ENCODE measurements around the gene SLC6A13. TPM values are rescaled to one million over a fixed set of nuclear protein-coding genes. Genes with fewer than 3 reads are reported as not detected.

Gene SLC6A13
- total and polyA plus RNA-seq, 2 of the 13 experiments (the other 11 are each of a cell fraction or from before 2014, with no cell fraction given): 0.05 to 0.15 TPM

GRCh38 chr12:263574-263973 is 938 bp upstream of the SLC6A13 start:
- BruUV-seq (replicated peaks): no TSS peak
- Histone ChIP-seq H3K4me3 (replicated peaks in 1 of 3; ENCODE audit: insufficient read depth in 1 of 3, low read depth in 2 of 3, low read length in 3 of 3) (no peak overlapping the region), H2AFZ (ENCODE audit: low read length) (no peak overlapping the region), H3K4me1 (ENCODE audit: insufficient read depth, low read length) (peaks cover 15% of the 10 kb centered on the region), H3K79me2 (ENCODE audit: insufficient read depth, low read length) (no peaks in the 10 kb centered on the region), H3K4me2 (ENCODE audit: low read depth, low read length) (no peak overlapping the region), H3K9me3 (ENCODE audit: low read length) (no peaks in the 10 kb centered on the region), H3K27ac (ENCODE audit: extremely low read length, insufficient read depth, low read length) (no peak overlapping the region), H4K20me1 (ENCODE audit: insufficient read depth, low read length) (no peaks in the 10 kb centered on the region), H3K9ac (ENCODE audit: insufficient read depth, low read depth, low read length) (no peak overlapping the region), H3K36me3 (replicated peaks in 1 of 2; ENCODE audit: control insufficient read depth in 1 of 2, insufficient read depth in 2 of 2, low read length in 2 of 2) (no peaks in the 10 kb centered on the region), H3K27me3 (ENCODE audit: control insufficient read depth in 1 of 2, insufficient read depth in 2 of 2, low read length in 2 of 2) (no peaks in the 10 kb centered on the region; a peak in 1 of 5 replicates)
- WGBS (ENCODE audit: low lambda C conversion rate): 73% methylated on average over 9 of the region's 9 CpGs
- no peak for FAIRE-seq
- POLR2A ChIA-PET: no interaction called here
- CTCF ChIA-PET (ENCODE audit: low intra/inter-chr PET ratio, low total read pairs): no interaction called here
- intact Hi-C loops (cut with micrococcal nuclease; ENCODE audit: unreplicated experiment) (no loop called here), in situ Hi-C loops (cut with HindIII; ENCODE audit: extremely low pct_ligation_motif_present, low pct_unique_long_range_greater_than_20kb) (no loop called here)
- no peak for DNase-seq (ENCODE audit: low spot score)
- ATAC-seq: peak; percentile 56
- TF ChIP-seq SCMH1 (CRISPR knock-in tag; IDR thresholded peaks at IDR 0.05; ENCODE audit: borderline replicate concordance): no peak

GRCh38 chr12:262113-262512 is 523 bp downstream of the SLC6A13 start:
- CTCF ChIA-PET (ENCODE audit: low intra/inter-chr PET ratio, low total read pairs): no interaction called here
- POLR2A ChIA-PET: interaction anchor here (1.2 kb wide), 1 partner anchor 30 kb away, joined by 3 read pairs; no protein-coding TSS in a partner anchor

More at GRCh38 chr12:262113-262512, 523 bp downstream of the SLC6A13 start:
- no TSS peak for BruUV-seq (replicated peaks)
- H3K9ac ChIP-seq (ENCODE audit: insufficient read depth, low read depth, low read length): no peak overlapping the region
- ATAC-seq (no peak), FAIRE-seq (no peak), DNase-seq (ENCODE audit: low spot score) (no peak)
- H3K4me3 ChIP-seq (replicated peaks in 1 of 3; ENCODE audit: insufficient read depth in 1 of 3, low read depth in 2 of 3, low read length in 3 of 3): no peak overlapping the region
- no peaks in the 10 kb centered on the region for H3K79me2 ChIP-seq (ENCODE audit: insufficient read depth, low read length)
- no peak overlapping the region for H3K4me2 ChIP-seq (ENCODE audit: low read depth, low read length)
- intact Hi-C loops (cut with micrococcal nuclease; ENCODE audit: unreplicated experiment): no loop called here
- H3K36me3 ChIP-seq (replicated peaks in 1 of 2; ENCODE audit: control insufficient read depth in 1 of 2, insufficient read depth in 2 of 2, low read length in 2 of 2): no peaks in the 10 kb centered on the region
- H3K27me3 ChIP-seq (ENCODE audit: control insufficient read depth in 1 of 2, insufficient read depth in 2 of 2, low read length in 2 of 2): no peaks in the 10 kb centered on the region; a peak in 1 of 5 replicates
- peaks cover 29% of the 10 kb centered on the region for H3K4me1 ChIP-seq (ENCODE audit: insufficient read depth, low read length)
- TF ChIP-seq EED (CRISPR knock-in tag; IDR thresholded peaks at IDR 0.05): no peak
- TF ChIP-seq BCL6 (CRISPR knock-in tag; IDR thresholded peaks at IDR 0.05): no peak
- TF ChIP-seq HOXA7 (CRISPR knock-in tag; IDR thresholded peaks at IDR 0.05): no peak
- TF ChIP-seq ZNF629 (CRISPR knock-in tag; conservative IDR thresholded peaks at IDR 0.05): peak; percentile 67; the same call in 1 of the 2 replicates
- H3K9me3 ChIP-seq (ENCODE audit: low read length): no peaks in the 10 kb centered on the region
- no peak overlapping the region for H3K27ac ChIP-seq (ENCODE audit: extremely low read length, insufficient read depth, low read length)
- in situ Hi-C loops (cut with HindIII; ENCODE audit: extremely low pct_ligation_motif_present, low pct_unique_long_range_greater_than_20kb): no loop called here
- no peaks in the 10 kb centered on the region for H4K20me1 ChIP-seq (ENCODE audit: insufficient read depth, low read length)
- no peak overlapping the region for H2AFZ ChIP-seq (ENCODE audit: low read length)
